Measurements from ENCODE around the gene VEZF1. TPM values are rescaled to one million over a fixed set of nuclear protein-coding genes. Genes with fewer than 3 reads are reported as not detected.
A peak's percentile ranks its signal among the peaks of the same experiment; 100 is the strongest.

Gene VEZF1
- total RNA-seq, result 58.2 and 59.0 TPM in 2 replicates
- 26.9 and 27.8 TPM in 2 replicates for polyA plus RNA-seq
- 27.0 and 28.4 TPM in 2 replicates for polyA plus RNA-seq (2011; cell fraction: cytosol; rRNA removed)
- polyA plus RNA-seq (2011; cell fraction: nucleus; rRNA removed), result 31.4 and 38.2 TPM in 2 replicates
- polyA plus RNA-seq (2012), result 37.4 and 43.1 TPM in 2 replicates
- 57.0 and 59.8 TPM in 2 replicates for polyA minus RNA-seq
- 31.0 TPM for polyA minus RNA-seq (2011; cell fraction: cytosol; rRNA and poly(A)+ RNA removed)
- polyA minus RNA-seq (2011; cell fraction: nucleus; rRNA and poly(A)+ RNA removed), result 30.9 and 35.3 TPM in 2 replicates
- percentile 94 among the genes with signal in this experiment for Bru-seq, nascent RNA
- percentile 91 among the genes with signal in this experiment for BruChase-seq, experiment 1, labeled RNA remaining after a 6-hour chase
- percentile 94 among the genes with signal in this experiment for BruChase-seq, experiment 2, labeled RNA remaining after a 2-hour chase
- long read RNA-seq, transcript VEZF1-202 (6 exons, 2,321 nt), result major isoform, 41 of 54 reads
- long read RNA-seq, partial matches to known transcripts, result 4 of 54 reads
- long read RNA-seq, other reads (novel, unspliced or antisense), result 9 of 54 reads

- intact Hi-C loops (cut with micrococcal nuclease) (loop anchor here (1.0 kb wide), 3 partner anchors 95 to 126 kb away; no protein-coding TSS in a partner anchor), dilution Hi-C loops (cut with MboI; ENCODE audit: extremely low pct_ligation_motif_present, low sequenced_read_pairs) (loop anchor here (25.0 kb wide), 1 partner anchor 125 kb away; the partner anchor contains the start of gene MRPS23)
- DNase-seq (ENCODE audit: low read depth, low spot score), result peak; percentile 49
- TF ChIP-seq POLR2AphosphoS5 (IDR thresholded peaks at IDR 0.05; ENCODE audit: insufficient read depth, low read depth, low read length), result no peak
- no peak for TF ChIP-seq JUN (IDR thresholded peaks at IDR 0.05; ENCODE audit: borderline replicate concordance, insufficient read depth, insufficient read length, low read depth)
- TF ChIP-seq GATA2 (IDR thresholded peaks at IDR 0.05; ENCODE audit: insufficient read depth, insufficient read length, low read depth, low read length), result no peak
- TF ChIP-seq MYC (IDR thresholded peaks at IDR 0.05; ENCODE audit: low read depth, low read length), result no peak
- TF ChIP-seq EZH2 (IDR thresholded peaks at IDR 0.05; ENCODE audit: borderline replicate concordance, low read depth, low read length, severe bottlenecking), result no peak
- no peak for TF ChIP-seq FOS (IDR thresholded peaks at IDR 0.05; ENCODE audit: borderline replicate concordance, insufficient read depth, low read length)
- TF ChIP-seq POLR2A (IDR thresholded peaks at IDR 0.05; ENCODE audit: low read depth, low read length), result no peak
- no peak for TF ChIP-seq MAX (IDR thresholded peaks at IDR 0.05; ENCODE audit: insufficient read depth, insufficient read length)
- no peak for TF ChIP-seq CTCF (IDR thresholded peaks at IDR 0.05; ENCODE audit: extremely low read depth in 1 of 2, insufficient read depth in 1 of 2, low read depth in 1 of 2, low read length in 2 of 2)
- Histone ChIP-seq H3K27ac (ENCODE audit: insufficient read depth, low read depth, low read length) (peak within 1 kb of the TSS; percentile 92), H3K9ac (replicated peaks; ENCODE audit: extremely low read depth, insufficient read depth, low read length) (peak within 1 kb of the TSS; percentile 97), H3K4me2 (ENCODE audit: insufficient read depth, low read length) (peak within 1 kb of the TSS; percentile 97), H3K27me3 (ENCODE audit: control insufficient read depth in 2 of 2, insufficient read depth in 2 of 2, low read length in 2 of 2) (no peaks in the 10 kb centered on the region), H3K9me1 (replicated peaks; ENCODE audit: control insufficient read depth, extremely low read depth, insufficient read depth, low read length) (no peaks in the 10 kb centered on the region), H4K20me1 (replicated peaks; ENCODE audit: control insufficient read depth, extremely low read depth, insufficient read depth, low read length) (no peaks in the 10 kb centered on the region), H3K36me3 (ENCODE audit: control insufficient read depth in 2 of 2, extremely low read depth in 1 of 2, insufficient read depth in 2 of 2, low read length in 2 of 2) (no peaks in the 10 kb centered on the region), H3K4me3 (replicated peaks in 1 of 3; ENCODE audit: insufficient read depth in 1 of 3, low read depth in 1 of 3, low read length in 3 of 3) (peak within 1 kb of the TSS; percentile 81 to 89 (median 86)), H3K9me3 (replicated peaks; ENCODE audit: control insufficient read depth, insufficient read depth, low read length) (no peaks in the 10 kb centered on the region), H2AFZ (ENCODE audit: low read depth, low read length) (peak within 1 kb of the TSS; percentile 55), H3K79me2 (ENCODE audit: control insufficient read depth, insufficient read depth, low read length) (peaks cover 48% of the 10 kb centered on the region), H3K4me1 (ENCODE audit: control insufficient read depth, extremely low read depth, insufficient read depth, low read length) (peaks cover 47% of the 10 kb centered on the region)
- ChIA-PET POLR2A (interaction anchor here (1.0 to 2.9 kb wide), 4 partner anchors 19 to 113 kb away, joined by 4 to 13 read pairs (median 6); partner anchors contain the start of gene SRSF1), CTCF (interaction anchor here (1.0 to 15.8 kb wide), 11 partner anchors 11 to 133 kb away, joined by 3 to 584 read pairs (median 17); partner anchors contain the start of gene MRPS23)
- BruUV-seq (replicated peaks), result no TSS peak
- FAIRE-seq, result no peak
These were observed at the start of gene VEZF1 for GRCh38 chr17:57987581-57988300. VEZF1 (minus strand) TSS chr17:57988254; CDS start chr17:57988111, 143 bp downstream.

Measured in endothelial cell of umbilical vein (primary cell).